Heart left ventricle (tissue), 16 donors: ENCODE results near the gene FAM222A. TPM values are rescaled to one million over a fixed set of nuclear protein-coding genes. Genes with fewer than 3 reads are reported as not detected.
A peak's percentile ranks its signal among the peaks of the same experiment; 100 is the strongest.

Experiments
- ATAC-seq, 4 donors: fragments of 200-7000 bp; cut with Tn5 transposase; one replicate each; pipeline ENCODE4 v1.9.1; 2020 to 2022; ENCODE audit warnings: moderate library complexity in 4 of 4, mild to moderate bottlenecking in 3 of 4, moderate number of reproducible peaks in 1 of 4
- DNase-seq, 5 donors: peaks; one replicate each; pipeline ENCODE4 v3.0.0-alpha.2; 2020
- H3K27ac ChIP-seq, 12 donors: fragments of 200-600 bp; sonication (generic) in 4 of 12; one replicate each; pipeline versions ENCODE4 v1.5.0 to v1.8.0; 2016 to 2022; ENCODE audit warnings: mild to moderate bottlenecking in 2 of 12
- H3K27me3 ChIP-seq, 9 donors: fragments of 200-600 bp; sonication (generic) in 2 of 9; one replicate each; pipeline versions ENCODE4 v1.5.1 to v1.8.0; 2016 to 2022; ENCODE audit warnings: mild to moderate bottlenecking in 3 of 9
- H3K36me3 ChIP-seq, 9 donors: fragments of 200-600 bp; sonication (generic) in 2 of 9; one replicate each; pipeline versions ENCODE4 v1.5.0 to v1.8.0; 2018 to 2022; ENCODE audit warnings: mild to moderate bottlenecking in 2 of 9
- H3K4me1 ChIP-seq, 12 donors: fragments of 200-600 bp; sonication (generic) in 4 of 12; one replicate each; pipeline versions ENCODE4 v1.5.0 to v1.8.0; 2016 to 2022; ENCODE audit warnings: mild to moderate bottlenecking in 3 of 12
- H3K4me3 ChIP-seq, 12 donors: fragments of 200-600 bp; sonication (generic) in 4 of 12; one replicate each; pipeline versions ENCODE4 v1.5.0 to v1.8.0; 2017 to 2022; ENCODE audit warnings: mild to moderate bottlenecking in 9 of 12, moderate library complexity in 4 of 12
- H3K9me3 ChIP-seq, 12 donors: fragments of 200-600 bp; sonication (generic) in 4 of 12; one replicate each; pipeline versions ENCODE4 v1.5.0 to v1.8.0; 2016 to 2022; ENCODE audit warnings: mild to moderate bottlenecking in 1 of 12
- CTCF ChIP-seq, 12 donors: fragments of 200-600 bp; sonication (generic) in 4 of 12; IDR thresholded peaks; one replicate each; pipeline versions ENCODE4 v1.5.0 to v1.8.0; 2018 to 2022; ENCODE audit warnings: antibody characterized with exemption in 12 of 12, mild to moderate bottlenecking in 5 of 12
- POLR2A ChIP-seq, 2 donors: fragments of 450-650 bp; IDR thresholded peaks; one replicate each; pipeline ENCODE4 v1.6.1; 2017; ENCODE audit warnings: antibody characterized with exemption in 2 of 2, mild to moderate bottlenecking in 2 of 2, moderate library complexity in 2 of 2
- WGBS, 4 donors: extraction: QIAGEN DNeasy Blood & Tissue Kit in 2 of 4; methylation state at CpG; one replicate each; pipeline versions ENCODE4 v1.1.5 to v1.1.7; 2013 to 2018; 5-methylcytosine and 5-hydroxymethylcytosine counted together
- intact Hi-C, 10 donors: fragments of 100-400 bp; cut with DNase I; formaldehyde crosslinking; loops; one replicate each; pipeline versions ENCODE4 v1.11.1 to v1.14.2; 2022
- polyA plus RNA-seq, 2 donors: library from polyadenylated mRNA; stranded (reverse); fragments of 200-250 nt; gene quantifications; one replicate each; pipeline ENCODE4 v1.2.3, GENCODE V29; 2013
- total RNA-seq, 9 donors: library from RNA; depleted of rRNA in 2 of 9; stranded (reverse); fragments of >200 nt in 2 of 9; fragmentation: NEBNext Ultra II Directional in 3 of 9; extraction: Animal tissue kit (Norgen Biotek cat#: 25700) in 3 of 9; gene quantifications; one replicate each; pipeline versions ENCODE4 v1.1.0 to v1.2.4, GENCODE V29; 2016 to 2023
- donor health status: ischemic (EF 13 %, LVEDD 7.1; RV severe dilation, severe dysfunction).
- donor health status: healthy with polysubstance abuse.
- donor health status: DM: no; HTN: yes; CAD: no.
- donor health status: DM: no; HTN: no; CAD: no.
- donor health status: ischemic (EF 25% LVEDD 6.9; RV normal size, moderate dysfunction).
- donor health status: ischemic (EF 25% LVEDD 5.7; RV mildly dilated, moderate dysfunction).
- donor health status: healthy.
- donor health status: DM: yes; HTN: yes; CAD: no.
- donor health status: ischemic (EF 35%, LVEDD 5.7; RV mildly dilated, moderate dysfunction).
- donor health status: nonischemic (EF 11% LVEDD 7.7; RV severe dilation, severe dysfunction).
- donor health status: DM: yes; HTN: yes; CAD: no.
- donor health status: PGD.
- donor health status: ischemic (EF 29% LVEDD 5.4; RV normal size, mild dysfunction).
- donor health status: nonischemic (EF 23%, LVEDD 6.1; RV moderate dilation, normal function).

FAM222A gene
- total and polyA plus RNA-seq, 11 donors, result 3.5 to 45.8 (median 10.2) TPM

- WGBS, 4 donors, result 77 to 84% (median 82%) methylated on average over 6 of the region's 6 CpGs
- Histone ChIP-seq H3K27me3 (no peaks in the 10 kb centered on the region), H3K4me3 (no peak overlapping the region), H3K27ac (no peak overlapping the region), H3K9me3 (peaks cover 0 to 15% (median 5%) of the 10 kb centered on the region in 12 donors), H3K4me1 (peaks cover 0 to 9% (median 0%) of the 10 kb centered on the region in 12 donors), H3K36me3 (no peaks in the 10 kb centered on the region)
- ATAC-seq, result no peak
- intact Hi-C loops, result loop anchor here in 8 of 10 donors (5.0 to 10.0 kb wide), 7 partner anchors 62 to 355 kb away; partner anchors contain the start of gene FAM222A (in 1 of the 8)
- no peak for TF ChIP-seq CTCF (IDR thresholded peaks at IDR 0.05)
- TF ChIP-seq POLR2A (IDR thresholded peaks at IDR 0.05), result no peak
- no peak for DNase-seq
Observed at GRCh38 chr12:109779382-109779781, 65.8 kb downstream of the FAM222A start.

GRCh38 chr12:109781668-109782325, 68.2 kb downstream of the FAM222A start:
- peaks cover 0 to 15% (median 5%) of the 10 kb centered on the region in 12 donors for H3K9me3 ChIP-seq
- intact Hi-C loops, result no loop called here
- H3K27me3 ChIP-seq, result no peaks in the 10 kb centered on the region
- no peak overlapping the region for H3K4me3 ChIP-seq
- no peak for TF ChIP-seq CTCF (IDR thresholded peaks at IDR 0.05)
- no peak for TF ChIP-seq POLR2A (IDR thresholded peaks at IDR 0.05)
- H3K36me3 ChIP-seq, result no peaks in the 10 kb centered on the region
- H3K4me1 ChIP-seq, result peaks cover 0 to 3% (median 0%) of the 10 kb centered on the region in 12 donors
- WGBS, 4 donors, result 78 to 87% (median 81%) methylated on average over 10 of the region's 10 CpGs
- H3K27ac ChIP-seq, result no peak overlapping the region
- ATAC-seq (no peak), DNase-seq (no peak)

- no peaks in the 10 kb centered on the region for H3K4me1 ChIP-seq
- 84 to 92% (median 88%) methylated on average over 9 of the region's 9 CpGs for WGBS, 4 donors
- no peaks in the 10 kb centered on the region for H3K27me3 ChIP-seq
- H3K27ac ChIP-seq, result no peak overlapping the region
- ATAC-seq (no peak), DNase-seq (no peak)
- intact Hi-C loops, result no loop called here
- H3K4me3 ChIP-seq, result no peak overlapping the region
- H3K9me3 ChIP-seq, result peaks cover 0 to 15% (median 5%) of the 10 kb centered on the region in 12 donors
- H3K36me3 ChIP-seq, result no peaks in the 10 kb centered on the region
- TF ChIP-seq POLR2A (IDR thresholded peaks at IDR 0.05), result no peak
- TF ChIP-seq CTCF (IDR thresholded peaks at IDR 0.05), result no peak
Observed at GRCh38 chr12:109782326-109782703, 68.7 kb downstream of the FAM222A start.

- ATAC-seq (peak in 1 of 4 donors; percentile 8), DNase-seq (no peak)
- TF ChIP-seq POLR2A (IDR thresholded peaks at IDR 0.05), result no peak
- TF ChIP-seq CTCF (IDR thresholded peaks at IDR 0.05), result no peak
- intact Hi-C loops, result no loop called here
- H3K9me3 ChIP-seq, result peaks cover 0 to 14% (median 5%) of the 10 kb centered on the region in 12 donors
- H3K4me1 ChIP-seq, result no peaks in the 10 kb centered on the region
- H3K27ac ChIP-seq, result no peak overlapping the region
- WGBS, 4 donors, result 84 to 92% (median 89%) methylated on average over 24 to 28 of the region's 28 CpGs
- H3K36me3 ChIP-seq, result no peaks in the 10 kb centered on the region
- H3K27me3 ChIP-seq, result no peaks in the 10 kb centered on the region
- no peak overlapping the region for H3K4me3 ChIP-seq
Observed at GRCh38 chr12:109783135-109783964, 69.7 kb downstream of the FAM222A start.
